Epithelial cell of proximal tubule (primary cell): ENCODE data around the gene WDSUB1. TPM values are rescaled to one million over a fixed set of nuclear protein-coding genes. Genes with fewer than 3 reads are reported as not detected.

Experiments used
- DNase-seq: peaks from one replicate; pipeline ENCODE4 v3.0.0-alpha.2; 2011; ENCODE audit warnings: low read depth
- H3K4me3 ChIP-seq: 2 replicates; pipeline ENCODE4 v1.5.1; 2011; ENCODE audit warnings: low read depth, mild to moderate bottlenecking, low read length
- total RNA-seq: library from RNA; depleted of rRNA; stranded (reverse); fragments of >200 nt; gene quantifications from 2 replicates; pipeline ENCODE4 v1.2.3, GENCODE V29; 2015
- TF ChIP-seq, protein P1 (sequence below): conservative IDR thresholded peaks from 2 replicates; pipeline ENCODE4 v1.5.1; 2012; ENCODE audit warnings: low read depth, mild to moderate bottlenecking, low read length

The WDSUB1 gene
- total RNA-seq, 1 donor from 2014 or later: 2.2 TPM

GRCh38 chr2:159186462-159186861, 100.0 kb downstream of the WDSUB1 start:
- TF ChIP-seq, protein P1, sequence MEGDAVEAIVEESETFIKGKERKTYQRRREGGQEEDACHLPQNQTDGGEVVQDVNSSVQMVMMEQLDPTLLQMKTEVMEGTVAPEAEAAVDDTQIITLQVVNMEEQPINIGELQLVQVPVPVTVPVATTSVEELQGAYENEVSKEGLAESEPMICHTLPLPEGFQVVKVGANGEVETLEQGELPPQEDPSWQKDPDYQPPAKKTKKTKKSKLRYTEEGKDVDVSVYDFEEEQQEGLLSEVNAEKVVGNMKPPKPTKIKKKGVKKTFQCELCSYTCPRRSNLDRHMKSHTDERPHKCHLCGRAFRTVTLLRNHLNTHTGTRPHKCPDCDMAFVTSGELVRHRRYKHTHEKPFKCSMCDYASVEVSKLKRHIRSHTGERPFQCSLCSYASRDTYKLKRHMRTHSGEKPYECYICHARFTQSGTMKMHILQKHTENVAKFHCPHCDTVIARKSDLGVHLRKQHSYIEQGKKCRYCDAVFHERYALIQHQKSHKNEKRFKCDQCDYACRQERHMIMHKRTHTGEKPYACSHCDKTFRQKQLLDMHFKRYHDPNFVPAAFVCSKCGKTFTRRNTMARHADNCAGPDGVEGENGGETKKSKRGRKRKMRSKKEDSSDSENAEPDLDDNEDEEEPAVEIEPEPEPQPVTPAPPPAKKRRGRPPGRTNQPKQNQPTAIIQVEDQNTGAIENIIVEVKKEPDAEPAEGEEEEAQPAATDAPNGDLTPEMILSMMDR: no peak

More at GRCh38 chr2:159186462-159186861, 100.0 kb downstream of the WDSUB1 start:
- no peak overlapping the region for H3K4me3 ChIP-seq
- DNase-seq: no peak
